ENCODE data around the gene PIP4K2A.

DNA sequence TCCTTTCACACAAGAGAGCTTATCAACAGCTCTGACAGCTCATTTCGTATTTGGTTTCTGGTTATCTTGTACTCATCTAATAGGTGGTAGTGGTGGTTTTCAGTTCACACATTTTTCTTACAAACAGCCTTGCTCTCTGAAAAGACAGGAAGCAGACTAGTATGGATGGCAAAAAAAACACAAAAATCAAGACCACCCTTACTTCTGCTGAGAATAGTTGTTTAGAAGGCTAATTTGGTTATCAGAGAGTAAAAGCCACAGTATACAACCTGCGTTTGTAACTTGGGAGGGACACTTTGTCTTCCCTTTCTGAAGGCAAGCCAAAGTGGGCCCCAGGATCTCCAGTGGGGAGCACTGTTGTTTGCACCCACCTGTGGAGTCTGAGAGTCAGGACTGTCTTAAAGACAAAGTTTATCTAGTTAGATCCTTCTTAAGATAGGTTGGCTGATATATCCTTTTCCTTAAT is 68.0 kb downstream of the PIP4K2A start:
- no peak for TF ChIP-seq POLR2A (IDR thresholded peaks at IDR 0.05)
- TF ChIP-seq, protein P1, sequence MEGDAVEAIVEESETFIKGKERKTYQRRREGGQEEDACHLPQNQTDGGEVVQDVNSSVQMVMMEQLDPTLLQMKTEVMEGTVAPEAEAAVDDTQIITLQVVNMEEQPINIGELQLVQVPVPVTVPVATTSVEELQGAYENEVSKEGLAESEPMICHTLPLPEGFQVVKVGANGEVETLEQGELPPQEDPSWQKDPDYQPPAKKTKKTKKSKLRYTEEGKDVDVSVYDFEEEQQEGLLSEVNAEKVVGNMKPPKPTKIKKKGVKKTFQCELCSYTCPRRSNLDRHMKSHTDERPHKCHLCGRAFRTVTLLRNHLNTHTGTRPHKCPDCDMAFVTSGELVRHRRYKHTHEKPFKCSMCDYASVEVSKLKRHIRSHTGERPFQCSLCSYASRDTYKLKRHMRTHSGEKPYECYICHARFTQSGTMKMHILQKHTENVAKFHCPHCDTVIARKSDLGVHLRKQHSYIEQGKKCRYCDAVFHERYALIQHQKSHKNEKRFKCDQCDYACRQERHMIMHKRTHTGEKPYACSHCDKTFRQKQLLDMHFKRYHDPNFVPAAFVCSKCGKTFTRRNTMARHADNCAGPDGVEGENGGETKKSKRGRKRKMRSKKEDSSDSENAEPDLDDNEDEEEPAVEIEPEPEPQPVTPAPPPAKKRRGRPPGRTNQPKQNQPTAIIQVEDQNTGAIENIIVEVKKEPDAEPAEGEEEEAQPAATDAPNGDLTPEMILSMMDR (IDR thresholded peaks at IDR 0.05): no peak

Measured in prostate gland (tissue), 2 donors.